HepG2 (cell line): ENCODE results near the gene SPDYE6. TPM values are rescaled to one million over a fixed set of nuclear protein-coding genes. Genes with fewer than 3 reads are reported as not detected.
A peak's percentile ranks its signal among the peaks of the same experiment; 100 is the strongest.

Source experiments
- AFF4 ChIP-seq: sonication (generic); formaldehyde crosslinking; IDR thresholded peaks from 2 replicates; pipeline ENCODE4 v1.4.0; 2020; ENCODE audit warnings: missing genetic modification reagents
- ATM ChIP-seq: fragments of 450-650 bp; IDR thresholded peaks from 2 replicates; pipeline ENCODE4 v1.7.1; 2017; ENCODE audit warnings: mild to moderate bottlenecking, borderline replicate concordance
- CBX1 ChIP-seq: IDR thresholded peaks from one replicate; pipeline ENCODE4 v1.6.1; 2016; ENCODE audit warnings: antibody characterized with exemption, low read depth
- CSRNP2 ChIP-seq: sonication (generic); formaldehyde crosslinking; conservative IDR thresholded peaks from 2 replicates; pipeline ENCODE4 v1.8.0; 2022; ENCODE audit warnings: low read depth, missing genetic modification reagents
- HNRNPH1 ChIP-seq: fragments of 200-400 bp; formaldehyde crosslinking; optimal IDR thresholded peaks from 2 replicates; pipeline ENCODE3; 2017; ENCODE audit warnings: mild to moderate bottlenecking, low read depth, low read length
- IRF2 ChIP-seq: IDR thresholded peaks from 2 replicates; pipeline ENCODE4 v1.6.1; 2018; ENCODE audit warnings: missing genetic modification reagents, missing compliant biosample characterization
- SAP130 ChIP-seq: IDR thresholded peaks from 2 replicates; pipeline ENCODE4 v1.6.1; 2016; ENCODE audit warnings: low read depth
- SIX1 ChIP-seq: sonication (generic); formaldehyde crosslinking; IDR thresholded peaks from 2 replicates; pipeline ENCODE4 v1.4.0; 2020; ENCODE audit warnings: missing genetic modification reagents, borderline replicate concordance
- SMYD3 ChIP-seq: sonication (generic); formaldehyde crosslinking; IDR thresholded peaks from 2 replicates; pipeline ENCODE4 v1.8.1; 2023; ENCODE audit warnings: mild to moderate bottlenecking, missing genetic modification reagents
- TAF1 ChIP-seq: sonication (generic); formaldehyde crosslinking; IDR thresholded peaks from 2 replicates; pipeline ENCODE4 v1.4.0; 2020; ENCODE audit warnings: missing genetic modification reagents
- TBP ChIP-seq: sonication (generic); formaldehyde crosslinking; IDR thresholded peaks from 2 replicates; pipeline ENCODE4 v1.5.0; 2020; ENCODE audit warnings: missing genetic modification reagents
- TOPORS ChIP-seq: sonication (generic); formaldehyde crosslinking; IDR thresholded peaks from 2 replicates; pipeline ENCODE4 v1.8.0; 2023; ENCODE audit warnings: mild to moderate bottlenecking, missing genetic modification reagents
- YEATS2 ChIP-seq: sonication (generic); formaldehyde crosslinking; IDR thresholded peaks from 2 replicates; pipeline ENCODE4 v1.4.0; 2020; ENCODE audit warnings: missing genetic modification reagents, borderline replicate concordance
- ZBTB33 ChIP-seq: sonication (generic); formaldehyde crosslinking; IDR thresholded peaks from 2 replicates; pipeline ENCODE4 v1.4.0; 2020; ENCODE audit warnings: missing genetic modification reagents
- ZNF484 ChIP-seq: sonication (generic); formaldehyde crosslinking; IDR thresholded peaks from 2 replicates; pipeline ENCODE4 v1.5.1; 2020; ENCODE audit warnings: mild to moderate bottlenecking, low read depth, missing genetic modification reagents, borderline replicate concordance
- ZNF615 ChIP-seq: sonication (generic); formaldehyde crosslinking; IDR thresholded peaks from 2 replicates; pipeline ENCODE4 v1.5.0; 2020; ENCODE audit warnings: mild to moderate bottlenecking, missing genetic modification reagents, borderline replicate concordance
- ZNF644 ChIP-seq: IDR thresholded peaks from 2 replicates; pipeline ENCODE4 v1.6.1; 2016; ENCODE audit warnings: low read depth
- ZNF703 ChIP-seq: sonication (generic); formaldehyde crosslinking; IDR thresholded peaks from 2 replicates; pipeline ENCODE4 v1.5.1; 2020; ENCODE audit warnings: missing genetic modification reagents, mild to moderate bottlenecking, moderate library complexity, borderline replicate concordance
- ZNF841 ChIP-seq: sonication (generic); formaldehyde crosslinking; IDR thresholded peaks from 2 replicates; pipeline ENCODE4 v1.8.1; 2023; ENCODE audit warnings: missing genetic modification reagents, borderline replicate concordance
- ZSCAN20 ChIP-seq: sonication (generic); formaldehyde crosslinking; IDR thresholded peaks from 2 replicates; pipeline ENCODE4 v1.4.0; 2020; ENCODE audit warnings: missing genetic modification reagents, mild to moderate bottlenecking, borderline replicate concordance
- polyA plus RNA-seq, 8 experiments: library from polyadenylated mRNA; depleted of rRNA in 3 of 8; stranded (reverse) in 7 of 8; unstranded in 1 of 8; fragments of >200 nt; fragmentation: Illumina TruSeq in 4 of 8; extraction: Trizol in 4 of 8; gene quantifications; 2 replicates each; pipeline versions ENCODE4 v1.2.1 to v1.2.3, GENCODE V29; 2011 to 2016; ENCODE audit warnings: low read depth in 4 of 8, missing spikeins in 1 of 8, mixed read lengths in 1 of 8; ENCODE audit not compliant: insufficient read depth in 1 of 8
- total RNA-seq, 5 experiments: library from RNA; depleted of rRNA; stranded (reverse); fragments of >200 nt; fragmentation: Illumina TruSeq; extraction: Trizol; gene quantifications; 2 replicates each; pipeline ENCODE4 v1.2.3, GENCODE V29; 2016; ENCODE audit warnings: low read depth in 1 of 5
- TF ChIP-seq, protein P1 (sequence below): IDR thresholded peaks from 2 replicates; pipeline ENCODE4 v1.6.1; 2016; ENCODE audit warnings: missing biosample characterization, missing genetic modification reagents, low read depth

SPDYE6 gene
- total and polyA plus RNA-seq, 2 of the 13 experiments (the other 11 are each of a cell fraction or from before 2014, with no cell fraction given): 0.07 TPM; not detected in 1

DNA sequence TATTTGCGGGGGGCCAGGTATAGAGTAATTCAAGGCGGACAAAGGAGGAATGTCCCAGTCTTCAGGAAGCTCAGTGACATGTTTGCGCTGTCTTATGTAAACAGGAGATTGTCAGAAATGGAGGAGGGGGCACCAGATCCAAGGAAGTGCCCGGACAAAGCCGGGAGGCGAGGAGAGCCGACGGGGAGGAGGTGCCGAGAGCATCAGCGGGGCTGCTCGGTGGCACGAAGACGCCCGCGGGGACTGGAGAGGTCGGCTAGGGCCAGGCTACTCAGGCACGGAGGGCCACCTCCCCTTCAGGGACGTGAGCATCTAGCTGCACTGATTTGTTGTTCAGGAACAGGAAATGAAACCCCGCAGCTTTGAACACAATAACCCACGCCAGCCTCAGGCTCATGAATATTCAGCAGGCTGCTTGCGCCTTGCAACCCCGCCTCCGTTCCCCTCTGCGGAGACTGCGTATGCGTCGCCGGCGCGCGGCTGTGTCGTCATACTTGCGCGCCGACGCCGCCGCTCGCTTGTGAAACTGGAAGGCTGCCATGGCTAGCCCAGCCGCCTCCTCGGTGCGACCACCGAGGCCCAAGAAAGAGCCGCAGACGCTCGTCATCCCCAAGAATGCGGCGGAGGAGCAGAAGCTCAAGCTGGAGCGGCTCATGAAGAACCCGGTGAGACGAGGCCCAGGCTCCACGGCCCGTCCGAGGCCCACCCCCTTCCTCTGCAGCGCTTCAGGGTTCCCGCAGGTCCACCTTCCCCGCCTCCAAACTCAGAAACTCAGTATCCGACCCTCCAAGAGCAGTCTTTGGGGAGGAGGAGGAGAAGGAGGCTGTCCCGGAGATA is 39.8 kb upstream of the SPDYE6 start, which contains the start of gene PRKRIP1 (continued):
- TF ChIP-seq HNRNPH1: peak; percentile 23
- peak; percentile 76; the same call in 1 of the 2 replicates for TF ChIP-seq YEATS2 (CRISPR knock-in tag)
- peak; percentile 50; the same call in 1 of the 2 replicates for TF ChIP-seq IRF2 (CRISPR knock-in tag)
- TF ChIP-seq SIX1 (CRISPR knock-in tag): no peak
- peak; percentile 76 for TF ChIP-seq SAP130 (CRISPR knock-in tag)
- TF ChIP-seq ZNF615 (CRISPR knock-in tag): no peak
- TF ChIP-seq, protein P1, sequence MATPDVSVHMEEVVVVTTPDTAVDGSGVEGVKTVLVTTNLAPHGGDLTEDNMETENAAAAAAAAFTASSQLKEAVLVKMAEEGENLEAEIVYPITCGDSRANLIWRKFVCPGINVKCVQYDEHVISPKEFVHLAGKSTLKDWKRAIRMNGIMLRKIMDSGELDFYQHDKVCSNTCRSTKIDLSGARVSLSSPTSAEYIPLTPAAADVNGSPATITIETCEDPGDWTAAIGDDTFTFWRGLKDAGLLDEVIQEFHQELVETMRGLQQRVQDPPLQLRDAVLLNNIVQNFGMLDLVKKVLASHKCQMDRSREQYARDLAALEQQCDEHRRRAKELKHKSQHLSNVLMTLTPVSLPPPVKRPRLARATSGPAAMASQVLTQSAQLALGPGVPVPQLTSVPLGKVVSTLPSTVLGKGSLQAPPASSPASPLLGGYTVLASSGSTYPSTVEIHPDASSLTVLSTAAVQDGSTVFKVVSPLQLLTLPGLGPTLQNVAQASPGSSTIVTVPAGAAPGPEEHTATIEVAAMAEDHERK: no peak
- peak; percentile 20; the same call in 1 of the 2 replicates for TF ChIP-seq TBP (CRISPR knock-in tag)
- no peak for TF ChIP-seq SMYD3 (CRISPR knock-in tag)
- TF ChIP-seq AFF4: no peak
- TF ChIP-seq ZNF644 (CRISPR knock-in tag): no peak
- no peak for TF ChIP-seq ZNF703
- TF ChIP-seq ZBTB33: no peak
- TF ChIP-seq ZNF484 (CRISPR knock-in tag): no peak
- TF ChIP-seq CSRNP2 (CRISPR knock-in tag): no peak
- TF ChIP-seq TOPORS (CRISPR knock-in tag): no peak
- no peak for TF ChIP-seq ATM
- peak; percentile 44; the same call in 1 of the 2 replicates for TF ChIP-seq TAF1
- TF ChIP-seq CBX1: no peak
- TF ChIP-seq ZNF841 (CRISPR knock-in tag): no peak
- 0 out of 2 replicates have a peak, but pooled peaks have one; percentile 58 for TF ChIP-seq ZSCAN20 (CRISPR knock-in tag)
